ENCODE results near the gene RASAL1. TPM values are rescaled to one million over a fixed set of nuclear protein-coding genes. Genes with fewer than 3 reads are reported as not detected.

Gene RASAL1
- total RNA-seq, 1 donor from 2014 or later, result 0.21 TPM

DNA sequence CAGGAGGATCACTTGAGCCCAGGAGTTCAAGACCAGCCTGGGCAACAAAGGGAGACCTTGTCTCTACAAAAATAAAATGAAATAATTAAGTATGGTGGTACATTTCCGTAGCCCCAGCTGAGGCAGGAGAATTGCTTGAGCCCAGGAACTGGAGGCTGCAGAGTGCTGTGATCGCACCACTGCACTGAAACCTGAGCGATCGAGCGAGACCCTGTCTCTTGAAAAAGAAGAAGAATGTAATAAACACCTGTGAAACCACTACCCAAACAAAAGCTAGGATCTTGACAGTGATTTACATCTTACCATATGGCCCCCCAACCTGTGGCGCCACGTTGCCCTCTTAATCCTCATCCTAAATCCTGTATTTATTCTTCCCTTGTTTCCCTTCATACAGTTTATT lies 84.8 kb downstream of the RASAL1 start:
- no peak overlapping the region for H3K27ac Mint-ChIP-seq (ENCODE audit: unreplicated experiment)
- peaks cover 3% of the 10 kb centered on the region for H3K36me3 Mint-ChIP-seq (ENCODE audit: low read depth, unreplicated experiment)
- DNase-seq (ENCODE audit: low spot score), result no peak
- H3K27me3 Mint-ChIP-seq (ENCODE audit: unreplicated experiment), result peaks cover 7% of the 10 kb centered on the region
- H3K4me1 Mint-ChIP-seq (ENCODE audit: unreplicated experiment), result peaks cover 14% of the 10 kb centered on the region
- no peaks in the 10 kb centered on the region for H3K9me3 Mint-ChIP-seq (ENCODE audit: unreplicated experiment)
- no peak overlapping the region for H3K4me3 Mint-ChIP-seq (ENCODE audit: unreplicated experiment)
- TF ChIP-seq, protein P1, sequence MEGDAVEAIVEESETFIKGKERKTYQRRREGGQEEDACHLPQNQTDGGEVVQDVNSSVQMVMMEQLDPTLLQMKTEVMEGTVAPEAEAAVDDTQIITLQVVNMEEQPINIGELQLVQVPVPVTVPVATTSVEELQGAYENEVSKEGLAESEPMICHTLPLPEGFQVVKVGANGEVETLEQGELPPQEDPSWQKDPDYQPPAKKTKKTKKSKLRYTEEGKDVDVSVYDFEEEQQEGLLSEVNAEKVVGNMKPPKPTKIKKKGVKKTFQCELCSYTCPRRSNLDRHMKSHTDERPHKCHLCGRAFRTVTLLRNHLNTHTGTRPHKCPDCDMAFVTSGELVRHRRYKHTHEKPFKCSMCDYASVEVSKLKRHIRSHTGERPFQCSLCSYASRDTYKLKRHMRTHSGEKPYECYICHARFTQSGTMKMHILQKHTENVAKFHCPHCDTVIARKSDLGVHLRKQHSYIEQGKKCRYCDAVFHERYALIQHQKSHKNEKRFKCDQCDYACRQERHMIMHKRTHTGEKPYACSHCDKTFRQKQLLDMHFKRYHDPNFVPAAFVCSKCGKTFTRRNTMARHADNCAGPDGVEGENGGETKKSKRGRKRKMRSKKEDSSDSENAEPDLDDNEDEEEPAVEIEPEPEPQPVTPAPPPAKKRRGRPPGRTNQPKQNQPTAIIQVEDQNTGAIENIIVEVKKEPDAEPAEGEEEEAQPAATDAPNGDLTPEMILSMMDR (IDR thresholded peaks at IDR 0.05; ENCODE audit: unreplicated experiment), result no peak

DNA sequence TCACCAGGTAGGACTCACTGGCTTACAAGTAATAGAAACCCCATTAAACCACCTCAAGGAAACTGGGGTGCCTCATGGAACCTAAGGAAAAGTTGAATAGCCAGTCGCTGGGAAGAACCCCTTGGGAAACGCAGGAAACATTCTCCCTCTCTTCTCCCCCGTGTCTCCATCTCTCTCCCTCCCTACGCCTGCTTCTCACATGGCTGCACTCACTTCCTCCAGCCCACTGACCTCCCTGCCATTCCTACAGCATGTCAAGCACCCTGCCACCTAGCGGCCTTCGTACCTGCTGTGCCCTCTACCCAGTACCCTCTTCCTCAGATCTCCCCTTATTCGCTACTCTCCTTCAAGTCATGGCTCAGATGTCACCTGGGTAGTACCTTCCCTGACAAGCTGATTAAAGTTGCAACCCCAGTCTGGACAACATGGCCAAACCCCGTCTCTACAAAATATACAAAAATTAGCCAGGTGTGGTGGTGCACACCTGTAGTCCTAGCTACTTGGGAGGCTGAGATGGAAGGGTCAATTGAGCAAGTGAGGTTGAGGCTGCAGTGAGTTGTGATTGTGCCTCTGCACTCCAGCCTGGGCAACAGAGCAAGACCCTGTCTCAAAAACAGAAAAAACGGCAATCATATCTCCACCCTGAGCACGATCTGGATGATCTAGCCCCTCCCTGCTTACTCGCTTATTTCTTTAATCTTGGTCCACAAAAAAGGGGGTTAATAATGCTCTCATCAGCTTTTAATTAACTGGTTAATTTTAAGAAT lies 85.4 kb downstream of the RASAL1 start:
- DNase-seq (ENCODE audit: low spot score), result peak; percentile 49
- no peak overlapping the region for H3K4me3 Mint-ChIP-seq (ENCODE audit: unreplicated experiment)
- no peak overlapping the region for H3K27ac Mint-ChIP-seq (ENCODE audit: unreplicated experiment)
- H3K36me3 Mint-ChIP-seq (ENCODE audit: low read depth, unreplicated experiment), result peaks cover 3% of the 10 kb centered on the region
- H3K4me1 Mint-ChIP-seq (ENCODE audit: unreplicated experiment), result peaks cover 14% of the 10 kb centered on the region
- H3K9me3 Mint-ChIP-seq (ENCODE audit: unreplicated experiment), result no peaks in the 10 kb centered on the region
- TF ChIP-seq, protein P1 (IDR thresholded peaks at IDR 0.05; ENCODE audit: unreplicated experiment), result no peak
- H3K27me3 Mint-ChIP-seq (ENCODE audit: unreplicated experiment), result peaks cover 5% of the 10 kb centered on the region

Small RNAs within 50 kb of the gene (microRNA-seq; reads per million reads assigned to microRNA genes)
- gene MIR7106 (ENCODE audit: unreplicated experiment), result 0.63 reads per million

Other genes with a start within 250 kb of the RASAL1 start
- gene OAS1, start 228.8 kb downstream of the RASAL1 start, total RNA-seq (ENCODE audit: unreplicated experiment), result 0.56 TPM
- gene OAS3, start 197.3 kb downstream of the RASAL1 start, total RNA-seq (ENCODE audit: unreplicated experiment), result 2.2 TPM
- gene OAS2, start 157.2 kb downstream of the RASAL1 start, total RNA-seq (ENCODE audit: unreplicated experiment), result 0.41 TPM
- 62.8 TPM for gene DTX1, start 79.0 kb downstream of the RASAL1 start, total RNA-seq (ENCODE audit: unreplicated experiment)
- not detected for gene CFAP73, start 14.0 kb upstream of the RASAL1 start, total RNA-seq (ENCODE audit: unreplicated experiment)
- 47.5 TPM for gene DDX54, start 49.7 kb upstream of the RASAL1 start, total RNA-seq (ENCODE audit: unreplicated experiment)
- gene RITA1, start 50.0 kb upstream of the RASAL1 start, total RNA-seq (ENCODE audit: unreplicated experiment), result 11.7 TPM
- gene TPCN1, start 85.7 kb upstream of the RASAL1 start, total RNA-seq (ENCODE audit: unreplicated experiment), result 8.4 TPM
- 44.6 TPM for gene SLC8B1, start 199.3 kb upstream of the RASAL1 start, total RNA-seq (ENCODE audit: unreplicated experiment)
- 26.6 TPM for gene PLBD2, start 222.8 kb upstream of the RASAL1 start, total RNA-seq (ENCODE audit: unreplicated experiment)

All from endothelial cell (in vitro differentiated cells).